HepG2 (cell line): ENCODE measurements around the gene VAV2. TPM values are rescaled to one million over a fixed set of nuclear protein-coding genes. Genes with fewer than 3 reads are reported as not detected.

Experiments
- AHR ChIP-seq: IDR thresholded peaks from 2 replicates; pipeline ENCODE4 v1.6.1; 2018; ENCODE audit warnings: missing genetic modification reagents, missing compliant biosample characterization
- BRF2 ChIP-seq: sonication (generic); formaldehyde crosslinking; IDR thresholded peaks from 2 replicates; pipeline ENCODE4 v1.8.1; 2022; ENCODE audit warnings: mild to moderate bottlenecking, missing genetic modification reagents
- DR1 ChIP-seq: sonication (generic); formaldehyde crosslinking; IDR thresholded peaks from 2 replicates; pipeline ENCODE4 v1.8.0; 2021; ENCODE audit warnings: mild to moderate bottlenecking, missing genetic modification reagents, inconsistent platforms
- GRHL1 ChIP-seq: sonication (generic); formaldehyde crosslinking; conservative IDR thresholded peaks from 2 replicates; pipeline ENCODE4 v1.8.0; 2022; ENCODE audit warnings: missing genetic modification reagents
- HNF1A ChIP-seq, 2 experiments: sonication (generic) in 1 of 2; formaldehyde crosslinking in 1 of 2; IDR thresholded peaks; 2 replicates each; pipeline versions ENCODE4 v1.4.0 to v1.6.1; 2016 to 2020; ENCODE audit warnings: borderline replicate concordance in 1 of 2, low read depth in 1 of 2, mild to moderate bottlenecking in 1 of 2, missing genetic modification reagents in 1 of 2
- KLF16 ChIP-seq, 2 experiments: sonication (generic) in 1 of 2; formaldehyde crosslinking in 1 of 2; IDR thresholded peaks; 2 replicates each; pipeline versions ENCODE4 v1.6.1 to v1.8.0; 2016 to 2023; ENCODE audit warnings: missing genetic modification reagents in 2 of 2, missing compliant biosample characterization in 1 of 2
- PATZ1 ChIP-seq: sonication (generic); formaldehyde crosslinking; IDR thresholded peaks from 2 replicates; pipeline ENCODE4 v1.4.0; 2020; ENCODE audit warnings: missing genetic modification reagents
- POLR2G ChIP-seq: fragments of 200-400 bp; formaldehyde crosslinking; IDR thresholded peaks from 2 replicates; pipeline ENCODE4 v1.6.1; 2018; ENCODE audit warnings: mild to moderate bottlenecking, low read depth, low read length, moderate library complexity
- RARA ChIP-seq: IDR thresholded peaks from 2 replicates; pipeline ENCODE4 v1.6.1; 2016; ENCODE audit warnings: missing genetic modification reagents, missing compliant biosample characterization
- SIN3B ChIP-seq: fragments of 150-350 bp; IDR thresholded peaks from 2 replicates; pipeline ENCODE4 v1.6.1; 2014; ENCODE audit warnings: low read length
- SMAD1 ChIP-seq: sonication (generic); formaldehyde crosslinking; IDR thresholded peaks from 2 replicates; pipeline ENCODE4 v1.4.0; 2020; ENCODE audit warnings: missing genetic modification reagents, low read depth, mild to moderate bottlenecking, borderline replicate concordance
- SMAD3 ChIP-seq: sonication (generic); formaldehyde crosslinking; IDR thresholded peaks from 2 replicates; pipeline ENCODE4 v1.4.0; 2020; ENCODE audit warnings: missing genetic modification reagents
- ZNF138 ChIP-seq: sonication (generic); formaldehyde crosslinking; IDR thresholded peaks from 2 replicates; pipeline ENCODE4 v1.5.0; 2020; ENCODE audit warnings: mild to moderate bottlenecking, low read depth, missing genetic modification reagents
- ZNF3 ChIP-seq: IDR thresholded peaks from 2 replicates; pipeline ENCODE4 v1.7.0; 2017; ENCODE audit warnings: inconsistent platforms
- ZNF484 ChIP-seq: sonication (generic); formaldehyde crosslinking; IDR thresholded peaks from 2 replicates; pipeline ENCODE4 v1.5.1; 2020; ENCODE audit warnings: mild to moderate bottlenecking, low read depth, missing genetic modification reagents, borderline replicate concordance
- ZNF530 ChIP-seq: sonication (generic); formaldehyde crosslinking; IDR thresholded peaks from 2 replicates; pipeline ENCODE4 v1.5.0; 2020; ENCODE audit warnings: low read depth, mild to moderate bottlenecking, missing genetic modification reagents
- ZNF773 ChIP-seq: sonication (generic); formaldehyde crosslinking; IDR thresholded peaks from 2 replicates; pipeline ENCODE4 v1.4.0; 2020; ENCODE audit warnings: missing genetic modification reagents, borderline replicate concordance
- polyA plus RNA-seq, 8 experiments: library from polyadenylated mRNA; depleted of rRNA in 3 of 8; stranded (reverse) in 7 of 8; unstranded in 1 of 8; fragments of >200 nt; fragmentation: Illumina TruSeq in 4 of 8; extraction: Trizol in 4 of 8; gene quantifications; 2 replicates each; pipeline versions ENCODE4 v1.2.1 to v1.2.3, GENCODE V29; 2011 to 2016; ENCODE audit warnings: low read depth in 4 of 8, missing spikeins in 1 of 8, mixed read lengths in 1 of 8; ENCODE audit not compliant: insufficient read depth in 1 of 8
- total RNA-seq, 5 experiments: library from RNA; depleted of rRNA; stranded (reverse); fragments of >200 nt; fragmentation: Illumina TruSeq; extraction: Trizol; gene quantifications; 2 replicates each; pipeline ENCODE4 v1.2.3, GENCODE V29; 2016; ENCODE audit warnings: low read depth in 1 of 5
- TF ChIP-seq, protein P1 (sequence below): sonication (generic); formaldehyde crosslinking; IDR thresholded peaks from 2 replicates; pipeline ENCODE4 v1.8.0; 2022; ENCODE audit warnings: mild to moderate bottlenecking, missing genetic modification reagents; ENCODE audit not compliant: insufficient replicate concordance

Gene VAV2
- total and polyA plus RNA-seq, 2 of the 13 experiments (the other 11 are each of a cell fraction or from before 2014, with no cell fraction given): 22.5 to 22.9 TPM

DNA sequence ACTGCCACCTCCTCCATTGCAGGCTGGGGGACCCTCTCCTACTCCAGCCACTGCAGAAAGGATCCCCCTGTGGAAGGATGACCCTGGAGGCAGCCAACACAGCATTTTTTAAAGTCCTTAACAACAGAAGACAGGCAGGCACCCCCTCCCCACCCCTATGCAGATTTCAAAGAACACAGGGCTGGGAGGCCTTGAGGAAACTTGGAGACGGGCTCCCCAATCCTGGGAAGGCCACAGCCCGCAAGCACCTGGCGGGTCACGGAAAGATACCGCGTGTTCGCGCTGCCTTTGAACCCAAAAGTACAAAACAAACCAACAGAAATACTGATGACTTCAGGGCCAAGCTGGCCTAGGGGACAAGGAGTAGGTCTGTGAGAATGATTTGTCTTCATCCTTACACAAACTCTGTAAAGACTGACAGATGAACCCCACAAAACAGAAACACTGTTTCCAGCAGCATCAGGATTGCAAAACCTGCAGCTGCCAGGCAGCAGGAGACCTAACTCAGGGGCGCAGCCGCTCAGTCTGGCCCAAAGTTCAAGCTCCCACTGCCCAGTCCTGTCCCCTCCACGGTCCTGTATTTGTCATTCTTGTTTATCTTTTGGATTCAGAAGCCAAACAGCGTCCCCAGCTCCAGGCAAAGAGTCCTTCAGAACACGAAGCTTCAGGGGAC, 13.8 kb downstream of the VAV2 start (continued):
- TF ChIP-seq HNF1A (IDR thresholded peaks at IDR 0.05; ENCODE audit: low read depth): peak; percentile 51; the same call in 1 of the 2 replicates
- peak; percentile 57; the same call in 1 of the 2 replicates for TF ChIP-seq HNF1A (CRISPR knock-in tag; IDR thresholded peaks at IDR 0.05; ENCODE audit: borderline replicate concordance)
- no peak for TF ChIP-seq ZNF530 (CRISPR knock-in tag)
- TF ChIP-seq ZNF773: no peak
- TF ChIP-seq KLF16 (CRISPR knock-in tag; IDR thresholded peaks at IDR 0.05): peak in 1 of 2 experiments; percentile 69; a peak in 1 of 4 replicates
- TF ChIP-seq SMAD1: no peak
- TF ChIP-seq ZNF484 (CRISPR knock-in tag): no peak
- TF ChIP-seq RARA: peak; percentile 82
- TF ChIP-seq GRHL1: no peak
- TF ChIP-seq SIN3B: no peak
- TF ChIP-seq DR1 (CRISPR knock-in tag): no peak
- TF ChIP-seq PATZ1 (CRISPR knock-in tag): peak; percentile 70; the same call in 1 of the 2 replicates
- TF ChIP-seq, protein P1, sequence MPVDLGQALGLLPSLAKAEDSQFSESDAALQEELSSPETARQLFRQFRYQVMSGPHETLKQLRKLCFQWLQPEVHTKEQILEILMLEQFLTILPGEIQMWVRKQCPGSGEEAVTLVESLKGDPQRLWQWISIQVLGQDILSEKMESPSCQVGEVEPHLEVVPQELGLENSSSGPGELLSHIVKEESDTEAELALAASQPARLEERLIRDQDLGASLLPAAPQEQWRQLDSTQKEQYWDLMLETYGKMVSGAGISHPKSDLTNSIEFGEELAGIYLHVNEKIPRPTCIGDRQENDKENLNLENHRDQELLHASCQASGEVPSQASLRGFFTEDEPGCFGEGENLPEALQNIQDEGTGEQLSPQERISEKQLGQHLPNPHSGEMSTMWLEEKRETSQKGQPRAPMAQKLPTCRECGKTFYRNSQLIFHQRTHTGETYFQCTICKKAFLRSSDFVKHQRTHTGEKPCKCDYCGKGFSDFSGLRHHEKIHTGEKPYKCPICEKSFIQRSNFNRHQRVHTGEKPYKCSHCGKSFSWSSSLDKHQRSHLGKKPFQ (CRISPR knock-in tag): no peak
- TF ChIP-seq AHR (CRISPR knock-in tag): no peak
- no peak for TF ChIP-seq ZNF138 (CRISPR knock-in tag)
- TF ChIP-seq ZNF3 (CRISPR knock-in tag): no peak
- TF ChIP-seq BRF2 (CRISPR knock-in tag): no peak
- TF ChIP-seq SMAD3 (CRISPR knock-in tag): no peak
- TF ChIP-seq POLR2G: no peak; the same call in 1 of the 2 replicates
